H9 (cell line): ENCODE measurements around the gene MYO1E. TPM values are rescaled to one million over a fixed set of nuclear protein-coding genes. Genes with fewer than 3 reads are reported as not detected.

Source experiments
- DNase-seq: peaks from one replicate; pipeline ENCODE4 v3.0.0-alpha.2; 2017
- H2AFZ ChIP-seq: one replicate; pipeline ENCODE4 v1.6.1; 2013; ENCODE audit warnings: mild to moderate bottlenecking, low read length, control low read depth, moderate library complexity
- H2AK5ac ChIP-seq: 2 replicates; pipeline ENCODE4 v1.6.1; 2013; ENCODE audit warnings: low read length, control low read depth, mixed read lengths; ENCODE audit not compliant: insufficient read length
- H2BK120ac ChIP-seq: one replicate; pipeline ENCODE4 v1.6.1; 2013; ENCODE audit warnings: low read depth, mild to moderate bottlenecking, low read length, control low read depth, inconsistent platforms; ENCODE audit not compliant: poor library complexity, severe bottlenecking
- H2BK12ac ChIP-seq: 2 replicates; pipeline ENCODE4 v1.6.1; 2013; ENCODE audit warnings: low read length, control low read depth, mixed read lengths, low read depth; ENCODE audit not compliant: insufficient read length
- H2BK15ac ChIP-seq: 2 replicates; pipeline ENCODE4 v1.6.1; 2013; ENCODE audit warnings: low read depth, low read length, control low read depth
- H2BK20ac ChIP-seq: one replicate; pipeline ENCODE4 v1.6.1; 2013; ENCODE audit warnings: low read depth, mild to moderate bottlenecking, low read length, control low read depth, inconsistent platforms; ENCODE audit not compliant: poor library complexity, severe bottlenecking
- H2BK5ac ChIP-seq: 2 replicates; pipeline ENCODE4 v1.6.1; 2013; ENCODE audit warnings: low read length, control low read depth, mixed read lengths; ENCODE audit not compliant: insufficient read length
- H3K14ac ChIP-seq: 2 replicates; pipeline ENCODE4 v1.6.1; 2013; ENCODE audit warnings: low read length, control low read depth; ENCODE audit not compliant: insufficient read depth
- H3K18ac ChIP-seq: 2 replicates; pipeline ENCODE4 v1.6.1; 2013; ENCODE audit warnings: low read depth, mild to moderate bottlenecking, mixed read lengths, low read length, control low read depth; ENCODE audit not compliant: insufficient read length
- H3K23ac ChIP-seq: 2 replicates; pipeline ENCODE4 v1.6.1; 2013; ENCODE audit warnings: low read length, control low read depth, mixed read lengths, low read depth; ENCODE audit not compliant: insufficient read length
- H3K23me2 ChIP-seq: 2 replicates; pipeline ENCODE4 v1.6.1; 2013; ENCODE audit warnings: low read depth, mild to moderate bottlenecking, mixed read lengths, low read length, control low read depth; ENCODE audit not compliant: insufficient read length, poor library complexity, severe bottlenecking
- H3K27ac ChIP-seq: 2 replicates; pipeline ENCODE4 v1.5.1; 2013; ENCODE audit warnings: low read length, control low read depth, mixed read lengths, low read depth; ENCODE audit not compliant: insufficient read length
- H3K27me3 ChIP-seq: 2 replicates; pipeline ENCODE4 v1.6.1; 2013; ENCODE audit warnings: low read length, control low read depth, inconsistent platforms; ENCODE audit not compliant: insufficient read depth
- H3K4ac ChIP-seq: 2 replicates; pipeline ENCODE4 v1.6.1; 2013; ENCODE audit warnings: low read depth, mild to moderate bottlenecking, control low read depth, inconsistent platforms, low read length, moderate library complexity
- H3K4me1 ChIP-seq: 2 replicates; pipeline ENCODE4 v1.6.1; 2013; ENCODE audit warnings: low read length, control low read depth, inconsistent platforms; ENCODE audit not compliant: insufficient read depth
- H3K4me2 ChIP-seq: 2 replicates; pipeline ENCODE4 v1.6.1; 2013; ENCODE audit warnings: low read length, control low read depth, mixed read lengths; ENCODE audit not compliant: insufficient read length, insufficient read depth
- H3K56ac ChIP-seq: 2 replicates; pipeline ENCODE4 v1.6.1; 2013; ENCODE audit warnings: low read depth, mild to moderate bottlenecking, mixed read lengths, low read length, control low read depth; ENCODE audit not compliant: insufficient read length
- H3K79me1 ChIP-seq: 2 replicates; pipeline ENCODE4 v1.6.1; 2013; ENCODE audit warnings: low read depth, mild to moderate bottlenecking, moderate library complexity, low read length, control low read depth, inconsistent platforms; ENCODE audit not compliant: insufficient read depth, poor library complexity, severe bottlenecking
- H3K79me2 ChIP-seq: 2 replicates; pipeline ENCODE4 v1.6.1; 2013; ENCODE audit warnings: low read length, control low read depth, inconsistent platforms; ENCODE audit not compliant: insufficient read depth
- H3K9ac ChIP-seq: 2 replicates; pipeline ENCODE4 v1.6.1; 2013; ENCODE audit warnings: low read length, control low read depth, mixed read lengths; ENCODE audit not compliant: insufficient read length; ENCODE audit errors: extremely low read depth
- H3K9me3 ChIP-seq: one replicate; pipeline ENCODE4 v1.6.1; 2013; ENCODE audit warnings: low read depth, low read length, inconsistent platforms; ENCODE audit not compliant: control insufficient read depth
- H3T11ph ChIP-seq: one replicate; pipeline ENCODE4 v1.6.1; 2013; ENCODE audit warnings: mild to moderate bottlenecking, low read length, control low read depth, inconsistent platforms
- H4K20me1 ChIP-seq: one replicate; pipeline ENCODE4 v1.6.1; 2013; ENCODE audit not compliant: control insufficient read depth, insufficient read length, insufficient read depth
- H4K5ac ChIP-seq: 2 replicates; pipeline ENCODE4 v1.6.1; 2013; ENCODE audit warnings: low read depth, mild to moderate bottlenecking, mixed read lengths, low read length, control low read depth; ENCODE audit not compliant: insufficient read length
- H4K8ac ChIP-seq: replicated peaks from 2 replicates; pipeline ENCODE4 v1.6.1; 2013; ENCODE audit warnings: low read length, control low read depth, mixed read lengths, low read depth; ENCODE audit not compliant: insufficient read length
- H4K91ac ChIP-seq: 2 replicates; pipeline ENCODE4 v1.6.1; 2013; ENCODE audit warnings: low read depth, mild to moderate bottlenecking, moderate library complexity, mixed read lengths, low read length, control low read depth; ENCODE audit not compliant: insufficient read length
- H3K27ac Mint-ChIP-seq, 3 experiments: 2 replicates in 2 of 3; 3 replicates in 1 of 3; pipeline ENCODE4 v1.8.0; 2020 to 2021; ENCODE audit warnings: mixed read lengths in 3 of 3, mild to moderate bottlenecking in 1 of 3, moderate library complexity in 1 of 3
- H3K27me3 Mint-ChIP-seq: 2 replicates; pipeline ENCODE4 v1.8.0; 2021; ENCODE audit warnings: low read depth, mild to moderate bottlenecking, moderate library complexity, mixed read lengths
- H3K36me3 Mint-ChIP-seq, 3 experiments: 2 replicates in 2 of 3; 3 replicates in 1 of 3; pipeline ENCODE4 v1.8.0; 2020 to 2021; ENCODE audit warnings: low read depth in 3 of 3, mixed read lengths in 3 of 3; ENCODE audit not compliant: insufficient read depth in 1 of 3
- H3K4me1 Mint-ChIP-seq, 2 experiments: 2 replicates each; pipeline ENCODE4 v1.8.0; 2020; ENCODE audit warnings: mixed read lengths in 2 of 2
- H3K4me3 Mint-ChIP-seq, 2 experiments: 2 replicates in 1 of 2; 3 replicates in 1 of 2; pipeline ENCODE4 v1.8.0; 2020 to 2021; ENCODE audit warnings: mild to moderate bottlenecking in 2 of 2, mixed read lengths in 2 of 2, moderate library complexity in 1 of 2
- H3K9me3 Mint-ChIP-seq, 2 experiments: 2 replicates in 1 of 2; 3 replicates in 1 of 2; pipeline ENCODE4 v1.8.0; 2020; ENCODE audit warnings: mild to moderate bottlenecking in 2 of 2, mixed read lengths in 2 of 2, moderate library complexity in 1 of 2
- WGBS: extraction: QIAGEN DNeasy Blood & Tissue Kit; methylation state at CpG from one replicate; pipeline ENCODE4 v1.1.7; 2013; ENCODE audit warnings: missing lambda C conversion rate, low lambda C conversion rate, mixed read lengths; ENCODE audit not compliant: insufficient read length; ENCODE audit errors: extremely low coverage; 5-methylcytosine and 5-hydroxymethylcytosine counted together
- total RNA-seq: library from RNA; stranded (reverse); gene quantifications from 2 replicates; pipeline ENCODE4 v1.2.1, GENCODE V29; 2021
- TF ChIP-seq, protein P1 (sequence below): fragments of 200-600 bp; sonication (generic); conservative IDR thresholded peaks from 3 replicates; pipeline ENCODE4 v1.8.0; 2021; ENCODE audit warnings: antibody characterized with exemption, mild to moderate bottlenecking

The MYO1E gene
- total RNA-seq, 1 experiment from 2014 or later: 235 TPM

DNA sequence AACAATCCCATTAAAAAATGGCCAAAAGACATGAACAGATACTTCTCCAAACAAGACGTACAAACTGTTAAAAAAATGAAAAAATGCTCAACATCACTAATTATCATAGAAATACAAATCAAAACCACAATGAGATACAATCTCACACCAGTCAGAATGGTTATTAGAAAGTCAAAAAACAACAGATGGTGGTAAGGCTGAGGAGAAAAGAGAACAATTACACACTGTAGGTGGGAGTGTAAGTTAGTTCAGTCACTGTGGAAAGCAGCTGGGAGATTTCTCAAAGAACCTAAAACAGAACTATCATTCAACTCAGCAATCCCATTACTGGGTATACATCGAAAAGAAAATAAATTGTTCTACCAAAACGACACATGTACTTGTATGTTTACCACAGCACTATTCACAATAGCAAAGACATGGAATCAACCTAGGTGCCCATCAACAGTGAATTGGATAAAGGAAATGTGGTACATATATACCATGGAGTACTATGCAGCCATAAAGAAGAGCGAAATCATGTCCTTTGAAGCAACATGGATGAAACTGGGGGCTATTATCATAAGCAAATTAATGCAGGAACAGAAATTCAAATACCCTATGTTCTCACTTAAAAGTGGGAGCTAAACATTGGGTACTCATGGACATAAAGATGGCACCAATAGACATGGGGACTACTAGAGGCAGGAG lies 51.5 kb downstream of the MYO1E start:
- H2BK120ac ChIP-seq: no peak overlapping the region
- no peak overlapping the region for H3K56ac ChIP-seq
- H4K91ac ChIP-seq: no peak overlapping the region
- H3K79me1 ChIP-seq: peaks cover 6% of the 10 kb centered on the region
- H3K79me2 ChIP-seq: no peaks in the 10 kb centered on the region; the same call in 1 of the 2 replicates
- Mint-ChIP-seq H3K27me3 (no peaks in the 10 kb centered on the region), H3K27ac (no peak overlapping the region), H3K9me3 (peaks cover 0 to 5% of the 10 kb centered on the region in 2 experiments; a peak in 2 of 5 replicates), H3K36me3 (peaks cover 3 to 13% (median 5%) of the 10 kb centered on the region in 3 experiments; a peak in 6 of 7 replicates), H3K4me1 (peaks cover 27 to 36% of the 10 kb centered on the region in 2 experiments), H3K4me3 (no peak overlapping the region)
- H3K27ac ChIP-seq: no peak overlapping the region
- no peak overlapping the region for H2BK20ac ChIP-seq
- H2AK5ac ChIP-seq: no peak overlapping the region
- no peak overlapping the region for H3K18ac ChIP-seq
- H3K9ac ChIP-seq: no peak overlapping the region
- no peak overlapping the region for H4K5ac ChIP-seq
- H2BK5ac ChIP-seq: no peak overlapping the region
- H3K23me2 ChIP-seq: no peaks in the 10 kb centered on the region
- no peaks in the 10 kb centered on the region for H3K9me3 ChIP-seq
- H3T11ph ChIP-seq: no peak overlapping the region
- no peak overlapping the region for H4K8ac ChIP-seq
- no peak overlapping the region for H2BK12ac ChIP-seq
- no peaks in the 10 kb centered on the region; the same call in 1 of the 2 replicates for H3K4me1 ChIP-seq
- DNase-seq: no peak
- no peaks in the 10 kb centered on the region for H3K27me3 ChIP-seq
- no CpG with 5 or more reads among the region's 4 CpGs for WGBS
- H3K23ac ChIP-seq: no peak overlapping the region
- TF ChIP-seq, protein P1, sequence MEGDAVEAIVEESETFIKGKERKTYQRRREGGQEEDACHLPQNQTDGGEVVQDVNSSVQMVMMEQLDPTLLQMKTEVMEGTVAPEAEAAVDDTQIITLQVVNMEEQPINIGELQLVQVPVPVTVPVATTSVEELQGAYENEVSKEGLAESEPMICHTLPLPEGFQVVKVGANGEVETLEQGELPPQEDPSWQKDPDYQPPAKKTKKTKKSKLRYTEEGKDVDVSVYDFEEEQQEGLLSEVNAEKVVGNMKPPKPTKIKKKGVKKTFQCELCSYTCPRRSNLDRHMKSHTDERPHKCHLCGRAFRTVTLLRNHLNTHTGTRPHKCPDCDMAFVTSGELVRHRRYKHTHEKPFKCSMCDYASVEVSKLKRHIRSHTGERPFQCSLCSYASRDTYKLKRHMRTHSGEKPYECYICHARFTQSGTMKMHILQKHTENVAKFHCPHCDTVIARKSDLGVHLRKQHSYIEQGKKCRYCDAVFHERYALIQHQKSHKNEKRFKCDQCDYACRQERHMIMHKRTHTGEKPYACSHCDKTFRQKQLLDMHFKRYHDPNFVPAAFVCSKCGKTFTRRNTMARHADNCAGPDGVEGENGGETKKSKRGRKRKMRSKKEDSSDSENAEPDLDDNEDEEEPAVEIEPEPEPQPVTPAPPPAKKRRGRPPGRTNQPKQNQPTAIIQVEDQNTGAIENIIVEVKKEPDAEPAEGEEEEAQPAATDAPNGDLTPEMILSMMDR: no peak
- H3K14ac ChIP-seq: no peak overlapping the region
- no peak overlapping the region for H2BK15ac ChIP-seq
- H2AFZ ChIP-seq: no peak overlapping the region
- no peak overlapping the region for H3K4ac ChIP-seq
- peaks cover 3% of the 10 kb centered on the region for H4K20me1 ChIP-seq
- no peak overlapping the region for H3K4me2 ChIP-seq
